ENCODE data around the gene LRRC45. TPM values are rescaled to one million over a fixed set of nuclear protein-coding genes. Genes with fewer than 3 reads are reported as not detected.

Gene LRRC45
- total RNA-seq, 2 donors from 2014 or later, result 6.1 to 14.2 TPM

GRCh38 chr17:82009413-82009812 lies 13.7 kb upstream of the LRRC45 start:
- Histone ChIP-seq H3K4me1 (ENCODE audit: control insufficient read depth in 1 of 2, low read depth in 2 of 2) (peaks cover 17 to 60% of the 10 kb centered on the region in 2 donors), H3K4me3 (no peak overlapping the region), H3K27ac (no peak overlapping the region), H3K36me3 (no peaks in the 10 kb centered on the region), H3K27me3 (replicated peaks; ENCODE audit: insufficient read depth) (no peaks in the 10 kb centered on the region), H3K9me3 (no peaks in the 10 kb centered on the region)
- DNase-seq (ENCODE audit: low spot score), result no peak
- ATAC-seq (ENCODE audit: insufficient number of reproducible peaks, low FRiP score, low read depth), result no peak
- TF ChIP-seq CTCF (IDR thresholded peaks at IDR 0.05), result no peak

- H3K4me3 ChIP-seq, result no peak overlapping the region
- H3K4me1 ChIP-seq (ENCODE audit: control insufficient read depth in 1 of 2, low read depth in 2 of 2), result peaks cover 15 to 45% of the 10 kb centered on the region in 2 donors
- no peaks in the 10 kb centered on the region for H3K9me3 ChIP-seq
- H3K27me3 ChIP-seq (replicated peaks; ENCODE audit: insufficient read depth), result no peaks in the 10 kb centered on the region
- DNase-seq (ENCODE audit: low spot score) (no peak), ATAC-seq (ENCODE audit: insufficient number of reproducible peaks, low FRiP score, low read depth) (no peak)
- H3K27ac ChIP-seq, result no peak overlapping the region
- no peak for TF ChIP-seq CTCF (IDR thresholded peaks at IDR 0.05)
- H3K36me3 ChIP-seq, result no peaks in the 10 kb centered on the region
Measured at GRCh38 chr17:82010575-82011525, 12.3 kb upstream of the LRRC45 start.

- peak overlapping the region in 1 of 2 donors; percentile 72 for H3K27ac ChIP-seq
- DNase-seq (ENCODE audit: low spot score), result no peak
- TF ChIP-seq CTCF (IDR thresholded peaks at IDR 0.05), result no peak
Measured at GRCh38 chr17:82011617-82012187, 11.4 kb upstream of the LRRC45 start.

GRCh38 chr17:82012261-82012639 lies 10.9 kb upstream of the LRRC45 start:
- no peaks in the 10 kb centered on the region for H3K36me3 ChIP-seq
- ATAC-seq (ENCODE audit: insufficient number of reproducible peaks, low FRiP score, low read depth) (no peak), DNase-seq (ENCODE audit: low spot score) (no peak)
- H3K9me3 ChIP-seq, result no peaks in the 10 kb centered on the region
- H3K4me3 ChIP-seq, result no peak overlapping the region
- TF ChIP-seq CTCF (IDR thresholded peaks at IDR 0.05), result no peak
- peak overlapping the region; percentile 72 to 75 for H3K27ac ChIP-seq
- H3K4me1 ChIP-seq (ENCODE audit: control insufficient read depth in 1 of 2, low read depth in 2 of 2), result peaks cover 3 to 31% of the 10 kb centered on the region in 2 donors
- H3K27me3 ChIP-seq (replicated peaks; ENCODE audit: insufficient read depth), result no peaks in the 10 kb centered on the region

More at GRCh38 chr17:82011617-82012187, 11.4 kb upstream of the LRRC45 start:
- Histone ChIP-seq H3K4me3 (no peak overlapping the region), H3K9me3 (no peaks in the 10 kb centered on the region), H3K4me1 (ENCODE audit: control insufficient read depth in 1 of 2, low read depth in 2 of 2) (peaks cover 7 to 37% of the 10 kb centered on the region in 2 donors), H3K27me3 (replicated peaks; ENCODE audit: insufficient read depth) (no peaks in the 10 kb centered on the region), H3K36me3 (no peaks in the 10 kb centered on the region)
- ATAC-seq (ENCODE audit: insufficient number of reproducible peaks, low FRiP score, low read depth), result no peak

- Histone ChIP-seq H3K4me3 (peak overlapping the region; percentile 47), H3K9me3 (no peaks in the 10 kb centered on the region), H3K27me3 (replicated peaks; ENCODE audit: insufficient read depth) (no peaks in the 10 kb centered on the region), H3K27ac (peak overlapping the region; percentile 72 to 75), H3K36me3 (no peaks in the 10 kb centered on the region), H3K4me1 (ENCODE audit: control insufficient read depth in 1 of 2, low read depth in 2 of 2) (peaks cover 3 to 26% of the 10 kb centered on the region in 2 donors)
- DNase-seq (ENCODE audit: low spot score) (no peak), ATAC-seq (ENCODE audit: insufficient number of reproducible peaks, low FRiP score, low read depth) (peak; percentile 54)
- TF ChIP-seq CTCF (IDR thresholded peaks at IDR 0.05), result no peak
Measured at GRCh38 chr17:82012640-82013295, 10.3 kb upstream of the LRRC45 start.
